H1 (cell line): Measurements from ENCODE around the gene WASF1. TPM values are rescaled to one million over a fixed set of nuclear protein-coding genes. Genes with fewer than 3 reads are reported as not detected.

Experiments
- CREB1 ChIP-seq: IDR thresholded peaks from 2 replicates; pipeline ENCODE4 v1.6.1; 2012; ENCODE audit warnings: inconsistent platforms
- EGR1 ChIP-seq: IDR thresholded peaks from 2 replicates; pipeline ENCODE4 v1.6.1; 2011; ENCODE audit warnings: low read depth, low read length, borderline replicate concordance
- PHF8 ChIP-seq: fragments of 200-600 bp; sonication (generic); conservative IDR thresholded peaks from 2 replicates; pipeline ENCODE4 v1.7.1; 2012; ENCODE audit warnings: low read depth, mild to moderate bottlenecking, inconsistent platforms, low read length, moderate library complexity
- RXRA ChIP-seq: IDR thresholded peaks from 2 replicates; pipeline ENCODE4 v1.6.1; 2011; ENCODE audit warnings: low read depth, mild to moderate bottlenecking, low read length, moderate library complexity; ENCODE audit not compliant: insufficient read depth
- polyA plus RNA-seq, 7 experiments: library from polyadenylated mRNA; depleted of rRNA in 3 of 7; stranded (reverse) in 5 of 7; unstranded in 2 of 7; fragments of >200 nt in 5 of 7; fragments of 200-250 nt in 2 of 7; gene quantifications; 1 replicate in 5 of 7; 2 replicates in 1 of 7; 4 replicates in 1 of 7; pipeline versions ENCODE4 v1.2.1 to v1.2.3, GENCODE V29; 2011 to 2013; ENCODE audit warnings: missing spikeins in 2 of 7, mixed read lengths in 2 of 7
- total RNA-seq: library from RNA; stranded (reverse); fragmentation: NEBNext Ultra II Directional; extraction: Animal tissue kit (Norgen Biotek cat#: 25700); gene quantifications from 2 replicates; pipeline ENCODE4 v1.2.1, GENCODE V29; 2021
- TF ChIP-seq, protein P1 (sequence below), 3 experiments: IDR thresholded peaks; 1 replicate in 2 of 3; 2 replicates in 1 of 3; pipeline versions ENCODE4 v1.5.1 to v1.6.1; 2011; ENCODE audit warnings: low read length in 3 of 3, mild to moderate bottlenecking in 3 of 3, inconsistent platforms in 2 of 3, low read depth in 1 of 3, moderate library complexity in 1 of 3; ENCODE audit not compliant: insufficient read depth in 1 of 3; ENCODE audit errors: control extremely low read depth in 1 of 3
- TF ChIP-seq, protein P2 (sequence below): IDR thresholded peaks from 2 replicates; pipeline ENCODE4 v1.6.1; 2011; ENCODE audit warnings: low read length, improper control_type of control experiment

WASF1 gene
- total and polyA plus RNA-seq, 2 of the 8 experiments (the other 6 are each of a cell fraction or from before 2014, with no cell fraction given), result 37.6 to 39.9 TPM

DNA sequence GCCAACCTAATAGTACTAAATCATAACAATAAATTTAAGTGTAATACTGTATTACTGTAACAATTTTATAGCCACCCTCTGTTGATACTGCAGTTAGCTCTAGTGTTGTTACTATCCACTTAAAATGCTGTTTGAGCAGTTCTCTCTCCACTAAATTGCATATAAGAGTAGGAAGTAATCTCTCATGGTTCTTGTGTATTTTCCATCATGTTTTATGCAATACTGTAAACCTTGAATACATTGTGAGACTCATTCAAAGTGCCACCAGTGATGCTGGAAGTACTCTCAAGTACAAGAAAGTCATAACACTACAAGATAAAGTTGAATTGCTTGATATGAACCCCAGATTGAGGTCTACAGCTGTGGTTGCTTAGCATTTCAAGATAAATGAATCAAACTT is 65.5 kb downstream of the WASF1 start (continued):
- TF ChIP-seq, protein P1, sequence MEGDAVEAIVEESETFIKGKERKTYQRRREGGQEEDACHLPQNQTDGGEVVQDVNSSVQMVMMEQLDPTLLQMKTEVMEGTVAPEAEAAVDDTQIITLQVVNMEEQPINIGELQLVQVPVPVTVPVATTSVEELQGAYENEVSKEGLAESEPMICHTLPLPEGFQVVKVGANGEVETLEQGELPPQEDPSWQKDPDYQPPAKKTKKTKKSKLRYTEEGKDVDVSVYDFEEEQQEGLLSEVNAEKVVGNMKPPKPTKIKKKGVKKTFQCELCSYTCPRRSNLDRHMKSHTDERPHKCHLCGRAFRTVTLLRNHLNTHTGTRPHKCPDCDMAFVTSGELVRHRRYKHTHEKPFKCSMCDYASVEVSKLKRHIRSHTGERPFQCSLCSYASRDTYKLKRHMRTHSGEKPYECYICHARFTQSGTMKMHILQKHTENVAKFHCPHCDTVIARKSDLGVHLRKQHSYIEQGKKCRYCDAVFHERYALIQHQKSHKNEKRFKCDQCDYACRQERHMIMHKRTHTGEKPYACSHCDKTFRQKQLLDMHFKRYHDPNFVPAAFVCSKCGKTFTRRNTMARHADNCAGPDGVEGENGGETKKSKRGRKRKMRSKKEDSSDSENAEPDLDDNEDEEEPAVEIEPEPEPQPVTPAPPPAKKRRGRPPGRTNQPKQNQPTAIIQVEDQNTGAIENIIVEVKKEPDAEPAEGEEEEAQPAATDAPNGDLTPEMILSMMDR (IDR thresholded peaks at IDR 0.05; ENCODE audit: control extremely low read depth in 1 of 3, insufficient read depth in 1 of 3, low read depth in 1 of 3, low read length in 3 of 3), result no peak
- TF ChIP-seq PHF8 (no peak), CREB1 (no peak), EGR1 (no peak), RXRA (no peak)
- TF ChIP-seq, protein P2, sequence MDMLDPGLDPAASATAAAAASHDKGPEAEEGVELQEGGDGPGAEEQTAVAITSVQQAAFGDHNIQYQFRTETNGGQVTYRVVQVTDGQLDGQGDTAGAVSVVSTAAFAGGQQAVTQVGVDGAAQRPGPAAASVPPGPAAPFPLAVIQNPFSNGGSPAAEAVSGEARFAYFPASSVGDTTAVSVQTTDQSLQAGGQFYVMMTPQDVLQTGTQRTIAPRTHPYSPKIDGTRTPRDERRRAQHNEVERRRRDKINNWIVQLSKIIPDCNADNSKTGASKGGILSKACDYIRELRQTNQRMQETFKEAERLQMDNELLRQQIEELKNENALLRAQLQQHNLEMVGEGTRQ, result no peak
